ENCODE data around the gene CHRNA7. TPM values are rescaled to one million over a fixed set of nuclear protein-coding genes. Genes with fewer than 3 reads are reported as not detected.

The CHRNA7 gene
- total RNA-seq, 1 donor = under 0.01 TPM

GRCh38 chr15:32218666-32219065, 188.4 kb downstream of the CHRNA7 start:
- Histone ChIP-seq H4K20me1 (ENCODE audit: insufficient read depth, low read length) (no peaks in the 10 kb centered on the region), H3K36me3 (ENCODE audit: insufficient read depth, low read length) (no peaks in the 10 kb centered on the region), H3K27ac (ENCODE audit: low read depth, low read length) (no peak overlapping the region), H3K27me3 (ENCODE audit: insufficient read depth, low read length) (no peaks in the 10 kb centered on the region), H3K79me2 (ENCODE audit: insufficient read depth, low read length) (no peaks in the 10 kb centered on the region), H3K4me3 (ENCODE audit: insufficient read depth, low read length) (no peak overlapping the region), H3K4me2 (ENCODE audit: insufficient read depth, low read length) (no peak overlapping the region), H2AFZ (ENCODE audit: low read length) (no peak overlapping the region), H3K4me1 (ENCODE audit: insufficient read depth, low read length) (no peaks in the 10 kb centered on the region), H3K9me3 (ENCODE audit: low read depth, low read length) (no peaks in the 10 kb centered on the region)
- TF ChIP-seq CTCF (IDR thresholded peaks at IDR 0.05; ENCODE audit: extremely low read depth, low read depth, low read length) = no peak
- no peak for DNase-seq (ENCODE audit: insufficient read length, low spot score, missing footprints)

Small RNA genes within 50 kb of the gene (small RNA-seq; reads per million reads assigned to genes)
- gene RF00019 = not detected

Other genes with a start within 250 kb of the CHRNA7 start
- under 0.01 and 0.59 TPM in 2 replicates for gene OTUD7A, start 159.8 kb upstream of the CHRNA7 start, total RNA-seq

All from osteoblast (primary cell).